ENCODE measurements around the gene TBPL1. TPM values are rescaled to one million over a fixed set of nuclear protein-coding genes. Genes with fewer than 3 reads are reported as not detected.
A peak's percentile ranks its signal among the peaks of the same experiment; 100 is the strongest.
"Not testable (repeated sequence)": the region's sequence is repeated elsewhere in the genome, so short reads cannot be mapped to it uniquely, and the experiment has no call there.

Gene TBPL1
- total and polyA plus RNA-seq, 8 donors = 20.4 to 58.8 (median 52.0) TPM

- ATAC-seq (peak; percentile 69), DNase-seq (peak in 1 of 4 donors; percentile 23)
- Histone ChIP-seq H3K27ac (no peak overlapping the region), H3K4me3 (no peak overlapping the region), H3K4me1 (peaks cover 0 to 15% of the 10 kb centered on the region in 2 donors), H3K9me3 (no peaks in the 10 kb centered on the region), H3K36me3 (no peaks in the 10 kb centered on the region), H3K27me3 (no peaks in the 10 kb centered on the region)
- intact Hi-C loops (cut with DNase I) = no loop called here
- TF ChIP-seq, protein P1, sequence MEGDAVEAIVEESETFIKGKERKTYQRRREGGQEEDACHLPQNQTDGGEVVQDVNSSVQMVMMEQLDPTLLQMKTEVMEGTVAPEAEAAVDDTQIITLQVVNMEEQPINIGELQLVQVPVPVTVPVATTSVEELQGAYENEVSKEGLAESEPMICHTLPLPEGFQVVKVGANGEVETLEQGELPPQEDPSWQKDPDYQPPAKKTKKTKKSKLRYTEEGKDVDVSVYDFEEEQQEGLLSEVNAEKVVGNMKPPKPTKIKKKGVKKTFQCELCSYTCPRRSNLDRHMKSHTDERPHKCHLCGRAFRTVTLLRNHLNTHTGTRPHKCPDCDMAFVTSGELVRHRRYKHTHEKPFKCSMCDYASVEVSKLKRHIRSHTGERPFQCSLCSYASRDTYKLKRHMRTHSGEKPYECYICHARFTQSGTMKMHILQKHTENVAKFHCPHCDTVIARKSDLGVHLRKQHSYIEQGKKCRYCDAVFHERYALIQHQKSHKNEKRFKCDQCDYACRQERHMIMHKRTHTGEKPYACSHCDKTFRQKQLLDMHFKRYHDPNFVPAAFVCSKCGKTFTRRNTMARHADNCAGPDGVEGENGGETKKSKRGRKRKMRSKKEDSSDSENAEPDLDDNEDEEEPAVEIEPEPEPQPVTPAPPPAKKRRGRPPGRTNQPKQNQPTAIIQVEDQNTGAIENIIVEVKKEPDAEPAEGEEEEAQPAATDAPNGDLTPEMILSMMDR (IDR thresholded peaks at IDR 0.05) = no peak
Observed at GRCh38 chr6:133964052-133964451, 11.0 kb downstream of the TBPL1 start.

GRCh38 chr6:133964702-133965101 lies 11.7 kb downstream of the TBPL1 start:
- H3K27ac ChIP-seq = no peak overlapping the region
- intact Hi-C loops (cut with DNase I) = no loop called here
- no peaks in the 10 kb centered on the region for H3K27me3 ChIP-seq
- TF ChIP-seq, protein P1 (IDR thresholded peaks at IDR 0.05) = no peak
- no peak for DNase-seq
- no peak for ATAC-seq
- no peak overlapping the region for H3K4me3 ChIP-seq
- H3K9me3 ChIP-seq = no peaks in the 10 kb centered on the region
- H3K36me3 ChIP-seq = no peaks in the 10 kb centered on the region
- peaks cover 0 to 15% of the 10 kb centered on the region in 2 donors for H3K4me1 ChIP-seq

DNA sequence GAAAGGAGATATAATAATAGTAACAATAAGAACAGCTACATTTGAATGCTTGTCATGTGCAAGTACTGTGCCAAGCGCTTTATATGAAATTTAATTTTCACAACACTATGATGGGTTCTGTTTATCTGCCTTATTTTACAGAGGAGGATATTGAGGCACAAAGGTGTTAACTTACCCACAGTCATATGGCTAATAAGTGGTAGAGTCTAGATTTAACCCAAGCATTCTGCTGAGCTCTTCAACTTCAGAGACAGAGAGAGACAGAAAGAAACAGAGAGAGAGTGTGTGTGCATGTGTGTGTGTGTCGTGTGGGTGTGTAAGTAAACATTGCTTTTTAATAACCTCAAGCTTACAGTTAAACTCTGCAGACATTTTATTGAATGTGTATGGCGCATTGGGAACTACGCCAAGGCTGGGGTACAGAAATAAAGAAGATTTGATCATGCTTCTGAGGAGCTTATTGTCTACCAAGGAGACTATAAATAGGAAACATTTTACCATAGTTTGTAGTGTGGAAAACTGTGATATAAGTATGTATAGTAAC lies 12.9 kb downstream of the TBPL1 start:
- H3K4me1 ChIP-seq = peaks cover 0 to 15% of the 10 kb centered on the region in 2 donors
- H3K36me3 ChIP-seq = no peaks in the 10 kb centered on the region
- TF ChIP-seq, protein P1 (IDR thresholded peaks at IDR 0.05) = no peak
- no peak overlapping the region for H3K4me3 ChIP-seq
- no peak overlapping the region for H3K27ac ChIP-seq
- no peak for DNase-seq
- intact Hi-C loops (cut with DNase I) = no loop called here
- no peak for ATAC-seq
- H3K27me3 ChIP-seq = no peaks in the 10 kb centered on the region
- H3K9me3 ChIP-seq = no peaks in the 10 kb centered on the region

- TF ChIP-seq, protein P1 (IDR thresholded peaks at IDR 0.05) = no peak
- Histone ChIP-seq H3K4me1 (peaks cover 0 to 16% of the 10 kb centered on the region in 2 donors), H3K9me3 (no peaks in the 10 kb centered on the region), H3K4me3 (no peak overlapping the region), H3K27ac (no peak overlapping the region), H3K27me3 (no peaks in the 10 kb centered on the region), H3K36me3 (no peaks in the 10 kb centered on the region)
- DNase-seq (no peak), ATAC-seq (no peak)
- intact Hi-C loops (cut with DNase I) = no loop called here
Observed at GRCh38 chr6:133966654-133967329, 13.8 kb downstream of the TBPL1 start.

DNA sequence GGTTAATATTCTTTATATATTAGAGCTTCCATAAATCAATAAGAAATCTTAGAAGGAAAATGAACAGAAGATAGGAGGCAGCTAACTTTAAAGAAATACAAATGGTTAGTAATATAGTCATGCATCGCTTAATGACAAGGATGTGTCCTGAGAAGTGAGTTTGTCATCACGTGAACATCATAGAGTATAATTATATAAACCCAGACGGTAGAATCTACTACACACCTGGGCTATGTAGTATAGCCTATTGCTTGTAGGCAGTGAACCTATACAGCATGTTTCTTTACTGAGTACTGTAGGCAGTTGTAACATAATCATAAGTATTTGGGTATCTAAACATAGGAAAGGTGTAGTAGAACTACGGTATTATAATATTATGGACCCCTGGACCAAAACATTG lies 14.3 kb downstream of the TBPL1 start:
- H3K4me1 ChIP-seq = peaks cover 0 to 21% of the 10 kb centered on the region in 2 donors
- no peaks in the 10 kb centered on the region for H3K36me3 ChIP-seq
- no peaks in the 10 kb centered on the region for H3K27me3 ChIP-seq
- no peak overlapping the region for H3K27ac ChIP-seq
- DNase-seq = no peak
- H3K4me3 ChIP-seq = no peak overlapping the region
- no peaks in the 10 kb centered on the region for H3K9me3 ChIP-seq
- intact Hi-C loops (cut with DNase I) = no loop called here
- TF ChIP-seq, protein P1 (IDR thresholded peaks at IDR 0.05) = no peak
- ATAC-seq = no peak

GRCh38 chr6:133967835-133968234 lies 14.8 kb downstream of the TBPL1 start:
- H3K27me3 ChIP-seq; ATAC-seq; intact Hi-C loops (cut with DNase I); H3K9me3 ChIP-seq; H3K4me3 ChIP-seq; DNase-seq; H3K27ac ChIP-seq; H3K36me3 ChIP-seq: not testable (repeated sequence)
- H3K4me1 ChIP-seq = peaks cover 0 to 21% of the 10 kb centered on the region in 2 donors

Data from left lung (tissue), 10 donors.